Aorta (tissue), 5 donors: Measurements from ENCODE around the gene AKR1B15. TPM values are rescaled to one million over a fixed set of nuclear protein-coding genes. Genes with fewer than 3 reads are reported as not detected.
"Not testable (repeated sequence)": the region's sequence is repeated elsewhere in the genome, so short reads cannot be mapped to it uniquely, and the experiment has no call there.

Source experiments
- ATAC-seq: fragments of 200-7000 bp; cut with Tn5 transposase; one replicate; pipeline ENCODE4 v1.9.1; 2022; ENCODE audit warnings: moderate library complexity; ENCODE audit not compliant: low FRiP score
- DNase-seq, 2 donors: peaks; one replicate each; pipeline ENCODE4 v3.0.0-alpha.2; 2020
- H3K27ac ChIP-seq, 2 donors: one replicate each; pipeline ENCODE4 v1.5.1; 2013; ENCODE audit warnings: low read length in 2 of 2, mild to moderate bottlenecking in 2 of 2, moderate library complexity in 2 of 2, control low read depth in 1 of 2, inconsistent platforms in 1 of 2, low read depth in 1 of 2
- H3K27me3 ChIP-seq, 2 donors: one replicate each; pipeline ENCODE4 v1.6.1; 2013; ENCODE audit warnings: control low read depth in 1 of 2, low read length in 1 of 2, mild to moderate bottlenecking in 1 of 2, moderate library complexity in 1 of 2; ENCODE audit not compliant: insufficient read depth in 2 of 2, control insufficient read depth in 1 of 2
- H3K36me3 ChIP-seq, 2 donors: one replicate each; pipeline ENCODE4 v1.6.1; 2013; ENCODE audit warnings: control low read depth in 1 of 2, low read length in 1 of 2, mild to moderate bottlenecking in 1 of 2; ENCODE audit not compliant: insufficient read depth in 2 of 2, control insufficient read depth in 1 of 2
- H3K4me1 ChIP-seq, 2 donors: one replicate each; pipeline ENCODE4 v1.6.1; 2013; ENCODE audit warnings: low read length in 2 of 2, control low read depth in 1 of 2, mild to moderate bottlenecking in 1 of 2, moderate library complexity in 1 of 2; ENCODE audit not compliant: insufficient read depth in 2 of 2, control insufficient read depth in 1 of 2
- H3K4me3 ChIP-seq, 2 donors: one replicate each; pipeline ENCODE4 v1.5.1; 2013; ENCODE audit warnings: low read length in 2 of 2, control low read depth in 1 of 2, mild to moderate bottlenecking in 1 of 2
- H3K9me3 ChIP-seq: one replicate; pipeline ENCODE4 v1.6.1; 2013; ENCODE audit warnings: mild to moderate bottlenecking, low read length; ENCODE audit not compliant: control insufficient read depth
- WGBS, 2 donors: extraction: QIAGEN DNeasy Blood & Tissue Kit; methylation state at CpG; one replicate each; pipeline ENCODE4 v1.1.7; 2013; 5-methylcytosine and 5-hydroxymethylcytosine counted together
- intact Hi-C, 2 donors: fragments of 100-400 bp; cut with DNase I; formaldehyde crosslinking; loops; one replicate each; pipeline versions ENCODE4 v1.14.2 to v1.15.0; 2022
- polyA plus RNA-seq, 2 donors: library from polyadenylated mRNA; stranded (reverse); fragments of 200-250 nt; gene quantifications; one replicate each; pipeline ENCODE4 v1.2.3, GENCODE V29; 2013
- total RNA-seq, 2 donors: library from RNA; stranded (reverse); fragmentation: NEBNext Ultra II Directional; extraction: Animal tissue kit (Norgen Biotek cat#: 25700); gene quantifications; one replicate each; pipeline ENCODE4 v1.2.1, GENCODE V29; 2021
- donor health status: healthy with polysubstance abuse.
- donor health status: Bipolar disorder and iron deficiency.
- donor health status: DM: no; HTN: no; CAD: no.
- donor health status: DM: no; HTN: no; CAD: no.
- donor health status: DM: yes; HTN: yes; CAD: no.

Gene AKR1B15
- total and polyA plus RNA-seq, 4 donors = 0.33 TPM; not detected in 3

DNA sequence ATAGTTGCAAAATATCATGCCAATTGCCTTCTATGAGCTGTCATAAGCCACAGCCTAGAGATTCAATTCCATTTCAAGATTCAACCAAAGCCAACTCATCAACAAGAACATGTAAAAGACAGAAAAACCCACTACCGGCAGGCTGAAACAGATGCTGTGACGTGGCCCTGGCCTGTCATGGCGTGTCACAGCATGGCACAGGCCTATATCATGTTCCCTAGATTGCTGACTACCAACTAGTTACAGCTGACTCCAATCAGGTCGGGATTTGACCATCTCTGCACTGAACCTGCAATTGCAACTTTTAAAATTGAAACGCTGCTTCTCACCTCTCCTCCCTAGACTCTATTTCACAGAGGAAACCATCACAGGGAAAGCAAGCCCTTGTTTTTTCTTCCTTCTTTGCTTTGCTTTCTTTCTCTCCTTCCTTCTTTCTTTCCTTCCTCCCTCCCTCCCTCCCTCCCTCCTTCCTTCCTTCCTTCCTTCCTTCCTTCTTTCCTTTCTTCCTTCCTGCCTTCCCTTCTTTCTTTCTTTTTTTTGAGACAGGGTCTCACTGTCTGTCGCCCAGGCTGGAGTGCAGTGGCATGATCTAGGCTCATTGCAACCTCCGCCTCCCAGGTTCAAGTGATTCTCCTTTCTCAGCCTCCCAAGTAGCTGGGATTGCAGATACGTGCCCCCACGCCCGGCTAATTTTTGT lies 22.2 kb upstream of the AKR1B15 start:
- intact Hi-C loops, ATAC-seq, DNase-seq, H3K9me3 ChIP-seq, H3K4me3 ChIP-seq, H3K27ac ChIP-seq, H3K36me3 ChIP-seq, H3K4me1 ChIP-seq, H3K27me3 ChIP-seq: not testable (repeated sequence)
- 89 to 94% methylated on average over 10 of the region's 10 CpGs for WGBS, 2 donors

DNA sequence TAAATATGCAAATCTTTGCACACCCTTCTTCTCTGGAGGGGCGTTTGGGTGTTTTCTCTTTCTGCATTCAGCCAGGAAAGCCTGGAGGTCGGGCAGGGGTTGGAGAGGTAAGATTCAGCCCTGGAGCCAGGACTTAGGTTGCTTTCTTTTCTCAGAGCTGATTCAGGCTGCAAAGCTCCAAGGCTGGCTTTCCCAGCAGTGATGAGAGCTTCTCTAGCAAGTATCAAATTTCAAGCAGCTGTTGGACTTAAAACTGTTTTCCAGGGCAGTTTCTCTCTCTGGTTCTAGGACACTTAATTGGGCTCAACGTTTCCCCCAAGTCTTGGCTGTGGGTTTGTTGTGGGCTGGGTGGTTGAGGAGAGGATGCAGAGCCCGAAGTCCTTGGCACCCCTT lies 20.9 kb upstream of the AKR1B15 start:
- Histone ChIP-seq H3K4me3 (no peak overlapping the region), H3K4me1 (no peaks in the 10 kb centered on the region), H3K27ac (no peak overlapping the region), H3K27me3 (no peaks in the 10 kb centered on the region), H3K36me3 (no peaks in the 10 kb centered on the region), H3K9me3 (no peaks in the 10 kb centered on the region)
- intact Hi-C loops = no loop called here
- peak; percentile 69 for ATAC-seq
- 9 to 19% methylated on average over 4 of the region's 4 CpGs for WGBS, 2 donors
- peak in 1 of 2 donors; percentile 54 for DNase-seq

DNA sequence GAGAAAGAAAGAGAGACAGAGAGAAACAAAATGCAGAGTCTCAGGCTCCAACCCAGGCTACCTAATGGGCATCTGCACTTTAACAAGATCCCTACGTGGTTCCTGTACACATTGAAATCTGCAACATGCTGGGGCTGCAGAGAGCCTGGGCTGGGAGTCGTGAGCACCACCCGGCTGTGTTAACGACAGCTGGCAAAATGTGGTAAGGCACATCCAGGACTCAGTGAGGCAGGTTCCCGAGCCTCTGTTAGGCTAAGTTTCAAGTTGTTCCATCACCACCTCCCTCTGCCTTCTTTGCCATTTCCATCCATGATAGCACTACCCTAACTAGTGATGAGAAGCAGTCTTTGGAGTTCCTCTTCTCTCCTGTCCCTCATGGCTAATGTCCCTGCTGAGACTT lies 20.2 kb upstream of the AKR1B15 start:
- ATAC-seq = peak; percentile 15

DNA sequence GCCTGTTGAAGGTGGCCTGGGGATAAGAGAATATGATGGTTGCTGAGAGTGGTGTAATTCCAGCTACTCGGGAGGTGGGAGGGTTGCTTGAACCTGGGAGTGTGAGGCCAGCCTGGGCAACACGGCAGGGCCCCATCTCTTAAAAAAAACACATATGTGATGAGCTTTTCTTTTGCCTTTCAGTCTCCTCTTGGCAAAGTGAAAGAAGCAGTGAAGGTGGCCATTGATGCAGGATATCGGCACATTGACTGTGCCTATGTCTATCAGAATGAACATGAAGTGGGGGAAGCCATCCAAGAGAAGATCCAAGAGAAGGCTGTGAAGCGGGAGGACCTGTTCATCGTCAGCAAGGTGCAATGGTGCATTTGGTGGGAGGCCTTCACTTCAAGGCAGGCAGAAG lies 18.4 kb upstream of the AKR1B15 start:
- Histone ChIP-seq H3K4me1 (no peaks in the 10 kb centered on the region), H3K9me3 (no peaks in the 10 kb centered on the region), H3K27me3 (no peaks in the 10 kb centered on the region), H3K36me3 (no peaks in the 10 kb centered on the region), H3K27ac (no peak overlapping the region), H3K4me3 (no peak overlapping the region)
- intact Hi-C loops = no loop called here
- DNase-seq (no peak), ATAC-seq (no peak)
- WGBS, 2 donors = 89% methylated on average over 5 of the region's 5 CpGs

More for the DNA sequence above, 20.2 kb upstream of the AKR1B15 start:
- Histone ChIP-seq H3K4me3 (no peak overlapping the region), H3K9me3 (no peaks in the 10 kb centered on the region), H3K27ac (no peak overlapping the region), H3K27me3 (no peaks in the 10 kb centered on the region), H3K36me3 (no peaks in the 10 kb centered on the region), H3K4me1 (no peaks in the 10 kb centered on the region)
- WGBS, 2 donors = 75 to 79% methylated on average over 5 of the region's 5 CpGs
- intact Hi-C loops = no loop called here
- no peak for DNase-seq

DNA sequence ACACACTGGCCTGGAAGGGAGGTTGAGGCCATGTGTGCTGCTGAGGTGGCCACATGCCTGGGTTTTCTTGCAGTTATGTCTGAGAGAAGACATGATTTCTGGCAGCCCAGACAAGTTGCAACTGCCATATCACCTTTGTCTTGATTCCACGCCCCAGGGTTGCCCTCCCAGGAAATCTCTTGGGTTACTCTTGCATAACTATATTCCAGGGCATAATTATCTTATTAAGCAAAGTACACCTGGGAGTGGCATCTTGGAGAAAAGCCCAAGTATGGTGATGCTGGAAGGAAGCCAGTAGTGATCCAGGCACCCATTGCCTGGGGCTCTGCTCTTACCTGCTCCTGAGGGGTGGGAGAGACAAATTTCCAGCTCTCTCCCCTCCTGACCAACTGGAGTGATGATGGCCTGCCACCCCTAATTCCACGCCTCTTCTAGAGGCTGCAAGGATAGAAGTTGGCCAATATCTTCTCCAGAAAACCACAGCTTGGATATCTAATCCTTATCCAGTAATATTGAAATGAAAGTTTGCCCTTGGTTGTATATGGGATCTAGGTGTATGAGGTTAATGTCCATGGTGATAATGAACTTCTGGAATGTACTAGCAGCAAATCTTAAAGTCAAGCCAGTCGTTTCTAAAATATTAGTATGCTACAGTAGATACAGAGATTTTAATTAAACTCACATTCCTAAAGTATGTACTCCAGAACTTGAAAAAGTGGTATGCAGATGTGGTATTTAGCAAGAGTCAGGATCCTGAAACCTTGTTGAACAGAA lies 16.5 kb upstream of the AKR1B15 start:
- no peak overlapping the region for H3K4me3 ChIP-seq
- H3K36me3 ChIP-seq = no peaks in the 10 kb centered on the region
- H3K9me3 ChIP-seq = no peaks in the 10 kb centered on the region
- intact Hi-C loops = no loop called here
- H3K4me1 ChIP-seq = no peaks in the 10 kb centered on the region
- WGBS, 2 donors = 80 to 86% methylated on average over 3 of the region's 3 CpGs
- no peak overlapping the region for H3K27ac ChIP-seq
- H3K27me3 ChIP-seq = no peaks in the 10 kb centered on the region
- no peak for ATAC-seq
- DNase-seq = no peak

DNA sequence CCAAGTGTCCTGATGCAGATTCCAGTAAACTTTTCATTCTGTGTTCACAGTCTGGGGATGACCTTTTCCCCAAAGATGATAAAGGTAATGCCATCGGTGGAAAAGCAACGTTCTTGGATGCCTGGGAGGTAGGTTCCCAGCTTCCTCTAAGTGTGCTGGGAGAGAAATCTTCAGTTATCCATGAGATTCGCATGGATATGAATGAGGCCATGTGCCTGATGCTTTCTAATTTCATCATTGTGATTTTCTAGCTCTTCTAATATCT lies 16.0 kb upstream of the AKR1B15 start:
- 89 to 90% methylated on average over 3 of the region's 3 CpGs for WGBS, 2 donors
- H3K4me1 ChIP-seq = no peaks in the 10 kb centered on the region
- intact Hi-C loops = no loop called here

DNA sequence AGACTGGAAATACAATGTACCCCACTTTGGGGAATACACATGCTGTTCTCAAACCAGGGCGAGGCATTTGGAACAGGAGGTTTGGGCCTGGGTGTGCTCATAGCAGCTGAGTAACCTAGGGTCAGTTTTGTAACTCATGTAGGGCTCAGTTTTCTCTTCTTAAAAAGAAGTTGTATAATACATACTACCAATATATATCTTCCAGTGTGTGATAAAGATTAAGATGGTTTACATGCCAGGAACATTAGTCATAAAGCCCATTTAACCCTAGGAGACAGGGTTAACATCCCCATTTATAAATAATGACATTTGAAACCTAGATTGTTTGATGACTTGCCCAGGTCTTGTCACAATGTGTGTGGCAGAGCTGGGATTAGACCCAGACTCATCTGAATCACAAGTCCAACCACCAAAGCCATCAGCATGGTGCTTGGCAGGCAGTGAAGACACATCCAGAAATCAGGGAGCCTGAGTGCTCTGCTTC lies 15.6 kb upstream of the AKR1B15 start:
- intact Hi-C loops = no loop called here
- Histone ChIP-seq H3K27ac (no peak overlapping the region), H3K27me3 (no peaks in the 10 kb centered on the region), H3K4me3 (no peak overlapping the region), H3K9me3 (no peaks in the 10 kb centered on the region), H3K4me1 (no peaks in the 10 kb centered on the region), H3K36me3 (no peaks in the 10 kb centered on the region)
- ATAC-seq (no peak), DNase-seq (no peak)
- 93 to 94% methylated on average over 1 of the region's 1 CpG for WGBS, 2 donors

More for the DNA sequence above, 16.0 kb upstream of the AKR1B15 start:
- DNase-seq = no peak
- Histone ChIP-seq H3K27me3 (no peaks in the 10 kb centered on the region), H3K27ac (no peak overlapping the region), H3K9me3 (no peaks in the 10 kb centered on the region), H3K36me3 (no peaks in the 10 kb centered on the region), H3K4me3 (no peak overlapping the region)
- ATAC-seq = no peak

DNA sequence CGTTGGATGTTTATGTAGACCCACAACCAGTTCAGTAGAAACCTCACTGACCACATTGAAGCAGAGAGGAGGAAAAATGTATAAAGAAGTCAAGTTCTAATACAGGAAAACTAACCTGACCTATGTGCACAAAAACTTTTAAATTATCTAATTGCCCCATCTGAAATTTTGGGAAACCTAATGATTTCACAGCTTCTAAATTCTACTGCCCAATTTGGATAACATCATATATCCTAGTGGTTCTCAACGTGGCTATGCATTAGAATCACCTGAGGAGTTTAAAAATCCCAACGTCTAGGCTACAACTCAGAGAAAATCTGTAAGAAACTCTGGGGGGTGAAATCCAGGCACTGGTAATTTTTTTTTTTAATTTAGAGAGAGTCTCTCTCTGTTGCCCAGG lies 14.3 kb upstream of the AKR1B15 start:
- Histone ChIP-seq H3K27ac (no peak overlapping the region), H3K27me3 (no peaks in the 10 kb centered on the region), H3K4me1 (no peaks in the 10 kb centered on the region), H3K4me3 (no peak overlapping the region), H3K36me3 (no peaks in the 10 kb centered on the region), H3K9me3 (no peaks in the 10 kb centered on the region)
- no peak for DNase-seq
- intact Hi-C loops = no loop called here
- no peak for ATAC-seq
- 78 to 85% methylated on average over 3 of the region's 3 CpGs for WGBS, 2 donors
